SK-N-SH (cell line): ENCODE results near the gene HBA2. TPM values are rescaled to one million over a fixed set of nuclear protein-coding genes. Genes with fewer than 3 reads are reported as not detected.

Experiments used
- CTCF ChIA-PET: fragments of 300-600, 350-600 bp; formaldehyde crosslinking; extraction: SDS; loops from one replicate; lab custom pipeline; 2021; lab: Yijun Ruan, JAX
- POLR2A ChIA-PET: fragments of 350-600 bp; sonication (Branson Sonifier 250); formaldehyde crosslinking; extraction: SDS; loops from one replicate; lab custom pipeline; 2020; ENCODE audit warnings: antibody characterized with exemption, inconsistent platforms; lab: Yijun Ruan, JAX
- DNase-seq: peaks from one replicate; pipeline ENCODE4 v3.0.0; 2012
- H2AFZ ChIP-seq: fragments of 200-600 bp; sonication (generic); 2 replicates; pipeline ENCODE4 v1.8.1; 2016; ENCODE audit warnings: antibody characterized with exemption, mild to moderate bottlenecking, low read depth
- H3F3A ChIP-seq: fragments of 200-600 bp; sonication (generic); replicated peaks from 2 replicates; pipeline ENCODE3; 2016; ENCODE audit warnings: antibody characterized with exemption, mild to moderate bottlenecking; ENCODE audit not compliant: insufficient read depth
- H3K27ac ChIP-seq, 2 experiments: fragments of 200-500 bp in 1 of 2; fragments of 200-600 bp in 1 of 2; sonication (Bioruptor generic) in 1 of 2; sonication (generic), shearing (Covaris generic) in 1 of 2; 2 replicates each; pipeline versions ENCODE4 v1.5.1 to v1.6.1; 2014 to 2016; ENCODE audit warnings: low read depth in 2 of 2, inconsistent platforms in 1 of 2, low read length in 1 of 2, mild to moderate bottlenecking in 1 of 2, mixed read lengths in 1 of 2
- H3K27me3 ChIP-seq: fragments of 200-600 bp; sonication (generic), shearing (Covaris generic); 2 replicates; pipeline ENCODE4 v1.6.1; 2016; ENCODE audit warnings: mixed run types; ENCODE audit not compliant: insufficient read depth
- H3K36me3 ChIP-seq, 2 experiments: fragments of 200-500 bp in 1 of 2; fragments of 200-600 bp in 1 of 2; sonication (Bioruptor generic) in 1 of 2; sonication (generic) in 1 of 2; replicated peaks in 1 of 2; 2 replicates each; pipeline versions ENCODE3 to v1.5.1; 2014 to 2016; ENCODE audit warnings: low read length in 1 of 2, mild to moderate bottlenecking in 1 of 2; ENCODE audit not compliant: insufficient read depth in 2 of 2, control insufficient read depth in 1 of 2
- H3K4me1 ChIP-seq, 2 experiments: fragments of 200-500 bp in 1 of 2; fragments of 200-600 bp in 1 of 2; sonication (Bioruptor generic) in 1 of 2; sonication (generic), shearing (Covaris generic) in 1 of 2; 2 replicates each; pipeline versions ENCODE4 v1.5.1 to v1.6.1; 2014 to 2016; ENCODE audit warnings: low read depth in 1 of 2, low read length in 1 of 2, mixed run types in 1 of 2; ENCODE audit not compliant: insufficient read depth in 2 of 2, control insufficient read depth in 1 of 2
- H3K4me2 ChIP-seq: fragments of 200-600 bp; sonication (generic), shearing (Covaris generic); 2 replicates; pipeline ENCODE4 v1.6.1; 2017; ENCODE audit warnings: mixed run types
- H3K4me3 ChIP-seq, 2 experiments: fragments of 200-500 bp in 1 of 2; fragments of 200-600 bp in 1 of 2; sonication (Bioruptor generic) in 1 of 2; sonication (generic), shearing (Covaris generic) in 1 of 2; 2 replicates each; pipeline versions ENCODE4 v1.5.1 to v1.8.1; 2014 to 2016; ENCODE audit warnings: low read depth in 2 of 2, inconsistent platforms in 1 of 2, low read length in 1 of 2, mild to moderate bottlenecking in 1 of 2, mixed read lengths in 1 of 2, moderate library complexity in 1 of 2
- H3K79me2 ChIP-seq: fragments of 200-600 bp; sonication (generic); 2 replicates; pipeline ENCODE4 v1.8.1; 2017; ENCODE audit warnings: mild to moderate bottlenecking; ENCODE audit not compliant: insufficient read depth
- H3K9ac ChIP-seq: fragments of 200-600 bp; sonication (generic); 2 replicates; pipeline ENCODE4 v1.6.1; 2017; ENCODE audit warnings: mixed run types
- H3K9me2 ChIP-seq: fragments of 200-600 bp; sonication (generic); 2 replicates; pipeline ENCODE4 v1.6.1; 2017; ENCODE audit warnings: mixed run types
- H3K9me3 ChIP-seq: fragments of 200-600 bp; sonication (generic); 2 replicates; pipeline ENCODE4 v1.6.1; 2017; ENCODE audit warnings: mixed run types, mild to moderate bottlenecking, moderate library complexity
- H4K20me1 ChIP-seq: fragments of 200-600 bp; sonication (generic); 2 replicates; pipeline ENCODE4 v1.6.1; 2017; ENCODE audit warnings: mild to moderate bottlenecking, mixed run types; ENCODE audit not compliant: insufficient read depth
- CHD2 ChIP-seq: fragments of 150-350 bp; IDR thresholded peaks from 2 replicates; pipeline ENCODE4 v1.6.1; 2018; ENCODE audit warnings: low read length; ENCODE audit not compliant: partially characterized antibody
- EP300 ChIP-seq, 2 experiments: IDR thresholded peaks; 2 replicates each; pipeline versions ENCODE4 v1.4.0 to v1.6.1; 2012; ENCODE audit warnings: borderline replicate concordance in 1 of 2, low read depth in 1 of 2, low read length in 1 of 2
- EZH2phosphoT487 ChIP-seq: fragments of 200-600 bp; sonication (generic); IDR thresholded peaks from 2 replicates; pipeline ENCODE4 v1.6.1; 2017; ENCODE audit warnings: low read depth, mixed run types, mild to moderate bottlenecking, antibody characterized with exemption, moderate library complexity, borderline replicate concordance
- FOSL2 ChIP-seq: IDR thresholded peaks from 2 replicates; pipeline ENCODE4 v1.4.0; 2012; ENCODE audit warnings: low read depth, mild to moderate bottlenecking, moderate library complexity, borderline replicate concordance
- FOXJ3 ChIP-seq: sonication (generic); formaldehyde crosslinking; IDR thresholded peaks from 2 replicates; pipeline ENCODE4 v1.5.1; 2020; ENCODE audit warnings: mild to moderate bottlenecking, missing genetic modification reagents
- GABPA ChIP-seq: IDR thresholded peaks from 2 replicates; pipeline ENCODE4 v1.4.0; 2012; ENCODE audit warnings: low read depth, mild to moderate bottlenecking
- JUND ChIP-seq: IDR thresholded peaks from 2 replicates; pipeline ENCODE4 v1.4.0; 2012
- MEF2A ChIP-seq: IDR thresholded peaks from 2 replicates; pipeline ENCODE4 v1.4.0; 2012; ENCODE audit warnings: low read depth, borderline replicate concordance
- MXI1 ChIP-seq: IDR thresholded peaks from 2 replicates; pipeline ENCODE4 v1.6.1; 2012; ENCODE audit warnings: mild to moderate bottlenecking, low read depth, low read length, improper control_type of control experiment
- NFIC ChIP-seq: IDR thresholded peaks from 2 replicates; pipeline ENCODE4 v1.4.0; 2012; ENCODE audit warnings: borderline replicate concordance
- NRF1 ChIP-seq: IDR thresholded peaks from 2 replicates; pipeline ENCODE4 v1.6.1; 2012; ENCODE audit warnings: low read depth, mild to moderate bottlenecking, low read length
- POLR2AphosphoS5 ChIP-seq: IDR thresholded peaks from 2 replicates; pipeline ENCODE4 v1.6.1; 2012; ENCODE audit warnings: low read depth, low read length
- RAD21 ChIP-seq: IDR thresholded peaks from 2 replicates; pipeline ENCODE4 v1.6.1; 2012; ENCODE audit warnings: mild to moderate bottlenecking, low read length
- RCOR1 ChIP-seq: fragments of 150-350 bp; IDR thresholded peaks from 2 replicates; pipeline ENCODE4 v1.6.1; 2017; ENCODE audit warnings: antibody characterized with exemption, low read length
- RFX5 ChIP-seq: IDR thresholded peaks from 2 replicates; pipeline ENCODE4 v1.6.1; 2012; ENCODE audit warnings: mild to moderate bottlenecking, improper control_type of control experiment, low read length
- RXRA ChIP-seq: IDR thresholded peaks from 2 replicates; pipeline ENCODE4 v1.4.0; 2012; ENCODE audit warnings: low read depth, mild to moderate bottlenecking, borderline replicate concordance
- SIN3A ChIP-seq: IDR thresholded peaks from 2 replicates; pipeline ENCODE4 v1.6.1; 2012; ENCODE audit warnings: low read depth, mild to moderate bottlenecking, low read length, moderate library complexity, borderline replicate concordance
- SMC3 ChIP-seq: IDR thresholded peaks from 2 replicates; pipeline ENCODE4 v1.6.1; 2012; ENCODE audit warnings: low read depth, low read length, improper control_type of control experiment
- TAF1 ChIP-seq: IDR thresholded peaks from 2 replicates; pipeline ENCODE4 v1.6.1; 2012; ENCODE audit warnings: low read depth, mild to moderate bottlenecking, low read length, moderate library complexity, borderline replicate concordance
- TEAD4 ChIP-seq: IDR thresholded peaks from 2 replicates; pipeline ENCODE4 v1.4.0; 2012; ENCODE audit warnings: mild to moderate bottlenecking, borderline replicate concordance; ENCODE audit not compliant: insufficient read depth
- YY1 ChIP-seq: IDR thresholded peaks from 2 replicates; pipeline ENCODE4 v1.4.0; 2012; ENCODE audit warnings: low read depth, mild to moderate bottlenecking
- WGBS: methylation state at CpG from one replicate; pipeline ENCODE4 v1.1.6; 2017; ENCODE audit warnings: low lambda C conversion rate; 5-methylcytosine and 5-hydroxymethylcytosine counted together
- polyA plus RNA-seq, 3 experiments: library from polyadenylated mRNA; depleted of rRNA; stranded (reverse); fragments of >200 nt; gene quantifications; 2 replicates each; pipeline ENCODE4 v1.2.3, GENCODE V29; 2012
- TF ChIP-seq, protein P1 (sequence below): fragments of 150-350 bp; IDR thresholded peaks from 2 replicates; pipeline ENCODE4 v1.6.1; 2016; ENCODE audit warnings: mild to moderate bottlenecking, low read depth, low read length
- TF ChIP-seq, protein P2 (sequence below): IDR thresholded peaks from 2 replicates; pipeline ENCODE4 v1.4.0; 2012; ENCODE audit warnings: low read depth, borderline replicate concordance
- TF ChIP-seq, protein P3 (sequence below): IDR thresholded peaks from 2 replicates; pipeline ENCODE4 v1.4.0; 2012; ENCODE audit warnings: low read depth
- TF ChIP-seq, protein P4 (sequence below): IDR thresholded peaks from 2 replicates; pipeline ENCODE4; 2012

Gene HBA2
- polyA plus RNA-seq, 1 of the 3 experiments (the other 2 are of a cell fraction) = not detected

DNA sequence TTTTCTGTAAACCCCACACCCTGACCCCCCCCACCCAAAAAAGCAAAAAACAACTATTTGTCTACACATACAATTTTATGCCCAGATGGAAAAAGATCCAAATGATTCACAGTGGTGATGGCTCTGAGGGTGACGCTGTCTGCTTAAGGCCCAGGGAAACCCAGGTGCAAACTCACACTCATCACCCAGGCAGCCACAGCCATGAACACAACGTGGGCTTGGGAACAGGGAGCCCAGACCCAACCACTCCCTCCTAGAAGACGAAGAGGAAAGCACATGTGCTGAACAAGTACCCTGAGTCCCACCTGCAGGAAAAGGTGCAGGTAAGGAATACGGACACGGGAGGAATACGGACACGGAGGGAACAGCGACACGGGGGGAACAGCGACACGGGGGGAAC lies 13.0 kb downstream of the HBA2 start:
- no peaks in the 10 kb centered on the region for H3K9me2 ChIP-seq
- H3K4me1 ChIP-seq = peaks cover 0 to 5% of the 10 kb centered on the region in 2 experiments; a peak in 1 of 4 replicates
- peaks cover 4% of the 10 kb centered on the region for H3F3A ChIP-seq
- no peaks in the 10 kb centered on the region for H3K79me2 ChIP-seq
- ChIA-PET POLR2A (no interaction called here), CTCF (interaction anchor here (1.0 to 7.5 kb wide), 3 partner anchors 81 to 176 kb away, joined by 3 to 120 read pairs (median 4); no protein-coding TSS in a partner anchor)
- H3K9ac ChIP-seq = no peak overlapping the region
- H3K9me3 ChIP-seq = no peaks in the 10 kb centered on the region
- TF ChIP-seq YY1 (no peak), RAD21 (no peak), TAF1 (no peak), FOXJ3 (CRISPR knock-in tag) (no peak), RFX5 (no peak), SMC3 (no peak), POLR2AphosphoS5 (no peak), EZH2phosphoT487 (no peak), CHD2 (no peak), MEF2A (no peak), EP300 (IDR thresholded peaks at IDR 0.05; ENCODE audit: borderline replicate concordance in 1 of 2, low read depth in 1 of 2, low read length in 1 of 2) (no peak), RXRA (no peak), MXI1 (no peak)
- TF ChIP-seq, protein P1, sequence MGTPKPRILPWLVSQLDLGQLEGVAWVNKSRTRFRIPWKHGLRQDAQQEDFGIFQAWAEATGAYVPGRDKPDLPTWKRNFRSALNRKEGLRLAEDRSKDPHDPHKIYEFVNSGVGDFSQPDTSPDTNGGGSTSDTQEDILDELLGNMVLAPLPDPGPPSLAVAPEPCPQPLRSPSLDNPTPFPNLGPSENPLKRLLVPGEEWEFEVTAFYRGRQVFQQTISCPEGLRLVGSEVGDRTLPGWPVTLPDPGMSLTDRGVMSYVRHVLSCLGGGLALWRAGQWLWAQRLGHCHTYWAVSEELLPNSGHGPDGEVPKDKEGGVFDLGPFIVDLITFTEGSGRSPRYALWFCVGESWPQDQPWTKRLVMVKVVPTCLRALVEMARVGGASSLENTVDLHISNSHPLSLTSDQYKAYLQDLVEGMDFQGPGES = no peak
- TF ChIP-seq, protein P2, sequence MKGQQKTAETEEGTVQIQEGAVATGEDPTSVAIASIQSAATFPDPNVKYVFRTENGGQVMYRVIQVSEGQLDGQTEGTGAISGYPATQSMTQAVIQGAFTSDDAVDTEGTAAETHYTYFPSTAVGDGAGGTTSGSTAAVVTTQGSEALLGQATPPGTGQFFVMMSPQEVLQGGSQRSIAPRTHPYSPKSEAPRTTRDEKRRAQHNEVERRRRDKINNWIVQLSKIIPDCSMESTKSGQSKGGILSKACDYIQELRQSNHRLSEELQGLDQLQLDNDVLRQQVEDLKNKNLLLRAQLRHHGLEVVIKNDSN = no peak
- WGBS = 86% methylated on average over 11 of the region's 11 CpGs
- H3K4me3 ChIP-seq = no peak overlapping the region
- H2AFZ ChIP-seq = no peak overlapping the region
- peaks cover 13 to 33% of the 10 kb centered on the region in 2 experiments for H3K36me3 ChIP-seq
- H4K20me1 ChIP-seq = peaks cover 12% of the 10 kb centered on the region; the same call in 1 of the 2 replicates
- H3K27me3 ChIP-seq = no peaks in the 10 kb centered on the region
- H3K27ac ChIP-seq = no peak overlapping the region
- DNase-seq = no peak
- H3K4me2 ChIP-seq = no peak overlapping the region

DNA sequence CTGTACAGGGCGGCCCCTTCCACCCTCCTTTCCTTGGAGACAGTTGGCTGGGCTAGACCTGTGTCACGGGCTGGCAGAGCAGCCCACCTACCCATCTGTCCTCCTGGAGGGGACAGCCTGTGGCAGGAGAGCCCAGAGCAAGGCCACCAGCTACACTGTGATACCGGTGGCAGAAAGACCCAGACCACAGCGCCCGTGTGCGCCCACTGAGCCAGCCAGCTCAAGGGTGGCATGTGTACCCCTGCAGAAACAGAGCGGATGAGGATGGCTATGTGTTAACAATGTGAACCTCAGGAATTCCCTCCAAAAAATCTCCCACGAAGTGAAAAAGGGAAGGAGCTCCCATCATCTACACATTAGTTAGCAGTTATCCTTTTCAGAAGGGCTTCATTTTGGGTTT lies 14.7 kb downstream of the HBA2 start:
- H3K27ac ChIP-seq = no peak overlapping the region
- ChIA-PET CTCF (interaction anchor here (0.6 kb wide), 1 partner anchor 175 kb away, joined by 3 read pairs; no protein-coding TSS in a partner anchor), POLR2A (no interaction called here)
- peaks cover 16 to 47% of the 10 kb centered on the region in 2 experiments for H3K36me3 ChIP-seq
- H4K20me1 ChIP-seq = 0 out of 2 replicates have a peak, but pooled peaks cover 11% of the 10 kb centered on the region
- 97% methylated on average over 3 of the region's 8 CpGs for WGBS
- H3K9me2 ChIP-seq = no peaks in the 10 kb centered on the region
- H3K9me3 ChIP-seq = no peaks in the 10 kb centered on the region
- no peaks in the 10 kb centered on the region for H3K79me2 ChIP-seq
- no peak overlapping the region for H3K4me2 ChIP-seq
- H3K4me1 ChIP-seq = no peaks in the 10 kb centered on the region
- no peak for DNase-seq
- no peak overlapping the region for H3K4me3 ChIP-seq
- no peak overlapping the region for H2AFZ ChIP-seq
- peaks cover 9% of the 10 kb centered on the region for H3F3A ChIP-seq
- no peak overlapping the region for H3K9ac ChIP-seq
- H3K27me3 ChIP-seq = no peaks in the 10 kb centered on the region
- TF ChIP-seq FOSL2 = no peak
- TF ChIP-seq, protein P2 = no peak
- TF ChIP-seq CHD2 = no peak
- no peak for TF ChIP-seq TEAD4
- TF ChIP-seq NFIC = no peak
- no peak for TF ChIP-seq GABPA
- no peak for TF ChIP-seq RFX5
- TF ChIP-seq, protein P3, sequence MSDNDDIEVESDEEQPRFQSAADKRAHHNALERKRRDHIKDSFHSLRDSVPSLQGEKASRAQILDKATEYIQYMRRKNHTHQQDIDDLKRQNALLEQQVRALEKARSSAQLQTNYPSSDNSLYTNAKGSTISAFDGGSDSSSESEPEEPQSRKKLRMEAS = no peak
- TF ChIP-seq POLR2AphosphoS5 = no peak
- no peak for TF ChIP-seq YY1
- no peak for TF ChIP-seq EP300 (IDR thresholded peaks at IDR 0.05; ENCODE audit: borderline replicate concordance in 1 of 2, low read depth in 1 of 2, low read length in 1 of 2)
- TF ChIP-seq, protein P4, sequence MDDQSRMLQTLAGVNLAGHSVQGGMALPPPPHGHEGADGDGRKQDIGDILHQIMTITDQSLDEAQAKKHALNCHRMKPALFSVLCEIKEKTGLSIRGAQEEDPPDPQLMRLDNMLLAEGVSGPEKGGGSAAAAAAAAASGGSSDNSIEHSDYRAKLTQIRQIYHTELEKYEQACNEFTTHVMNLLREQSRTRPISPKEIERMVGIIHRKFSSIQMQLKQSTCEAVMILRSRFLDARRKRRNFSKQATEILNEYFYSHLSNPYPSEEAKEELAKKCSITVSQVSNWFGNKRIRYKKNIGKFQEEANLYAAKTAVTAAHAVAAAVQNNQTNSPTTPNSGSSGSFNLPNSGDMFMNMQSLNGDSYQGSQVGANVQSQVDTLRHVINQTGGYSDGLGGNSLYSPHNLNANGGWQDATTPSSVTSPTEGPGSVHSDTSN = no peak
- no peak for TF ChIP-seq MXI1
- TF ChIP-seq FOXJ3 (CRISPR knock-in tag) = no peak
- no peak for TF ChIP-seq EZH2phosphoT487
- TF ChIP-seq RCOR1 = no peak
- TF ChIP-seq SIN3A = no peak
- no peak for TF ChIP-seq NRF1
- no peak for TF ChIP-seq JUND
